ENCODE results near the gene ANKRD33. TPM values are rescaled to one million over a fixed set of nuclear protein-coding genes. Genes with fewer than 3 reads are reported as not detected.
A peak's percentile ranks its signal among the peaks of the same experiment; 100 is the strongest.

The ANKRD33 gene
- total RNA-seq, 4 donors from 2014 or later, result not detected

DNA sequence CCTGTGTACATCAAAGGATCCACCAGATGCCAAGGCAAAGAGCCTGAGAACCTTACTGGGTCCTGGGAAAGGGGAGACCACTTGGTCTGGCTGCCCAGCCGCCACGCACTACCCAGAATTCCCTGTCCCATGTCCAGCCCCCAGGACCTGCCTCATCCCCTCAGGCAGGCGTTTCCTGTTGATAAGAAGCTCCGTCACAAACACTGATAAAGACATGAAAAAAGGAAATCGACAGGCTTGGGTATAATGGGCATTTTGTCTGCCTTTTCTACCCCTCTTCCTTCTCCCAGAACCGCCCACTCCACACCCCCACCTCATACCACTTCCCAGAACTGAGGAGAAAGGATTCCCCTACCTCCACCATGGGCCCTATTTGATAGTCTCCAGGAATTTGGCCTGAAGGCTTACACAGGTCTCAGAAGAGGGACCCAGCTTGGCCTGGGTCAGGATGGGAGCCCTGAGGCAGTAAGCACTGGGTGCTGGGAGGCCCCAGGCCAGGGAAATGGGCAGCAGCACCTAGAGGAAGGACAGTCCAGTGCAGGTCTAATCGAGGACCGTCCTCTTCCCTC, 38.2 kb downstream of the ANKRD33 start:
- 69 to 74% methylated on average over 8 of the region's 8 CpGs for WGBS, 2 donors
- DNase-seq, result no peak

DNA sequence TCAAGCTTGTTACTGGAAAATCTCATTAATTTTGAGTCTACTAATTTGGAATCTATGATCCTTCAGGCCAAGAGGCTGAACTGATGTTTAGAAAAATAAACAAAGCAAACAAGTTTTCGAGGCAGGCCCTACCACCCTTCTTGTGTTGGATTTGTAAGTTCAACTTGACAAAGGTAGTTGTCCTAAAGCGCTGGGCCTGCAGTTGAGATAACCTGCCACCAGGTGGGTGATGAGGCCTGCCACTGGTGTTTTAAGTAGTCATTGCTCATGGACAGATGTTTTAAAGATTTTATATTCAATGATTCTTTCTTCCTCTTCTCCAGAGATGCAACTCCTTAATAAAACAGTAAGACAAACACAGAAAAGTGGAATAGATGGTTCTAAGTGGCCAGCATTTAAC, 38.8 kb downstream of the ANKRD33 start:
- Histone ChIP-seq H3K4me1 (peaks cover 11 to 20% of the 10 kb centered on the region in 2 donors), H3K36me3 (no peaks in the 10 kb centered on the region), H3K9me3 (no peaks in the 10 kb centered on the region), H3K4me3 (replicated peaks in 1 of 3) (no peak overlapping the region), H3K27ac (peak overlapping the region in 1 of 3 donors; percentile 10), H3K27me3 (no peaks in the 10 kb centered on the region)
- 82 to 88% methylated on average over 2 of the region's 2 CpGs for WGBS, 2 donors
- DNase-seq, result peak; percentile 40 to 43
- intact Hi-C loops (cut with DNase I), result loop anchor here (10.0 kb wide), 1 partner anchor 58 kb away; no protein-coding TSS in a partner anchor
- TF ChIP-seq, protein P1, sequence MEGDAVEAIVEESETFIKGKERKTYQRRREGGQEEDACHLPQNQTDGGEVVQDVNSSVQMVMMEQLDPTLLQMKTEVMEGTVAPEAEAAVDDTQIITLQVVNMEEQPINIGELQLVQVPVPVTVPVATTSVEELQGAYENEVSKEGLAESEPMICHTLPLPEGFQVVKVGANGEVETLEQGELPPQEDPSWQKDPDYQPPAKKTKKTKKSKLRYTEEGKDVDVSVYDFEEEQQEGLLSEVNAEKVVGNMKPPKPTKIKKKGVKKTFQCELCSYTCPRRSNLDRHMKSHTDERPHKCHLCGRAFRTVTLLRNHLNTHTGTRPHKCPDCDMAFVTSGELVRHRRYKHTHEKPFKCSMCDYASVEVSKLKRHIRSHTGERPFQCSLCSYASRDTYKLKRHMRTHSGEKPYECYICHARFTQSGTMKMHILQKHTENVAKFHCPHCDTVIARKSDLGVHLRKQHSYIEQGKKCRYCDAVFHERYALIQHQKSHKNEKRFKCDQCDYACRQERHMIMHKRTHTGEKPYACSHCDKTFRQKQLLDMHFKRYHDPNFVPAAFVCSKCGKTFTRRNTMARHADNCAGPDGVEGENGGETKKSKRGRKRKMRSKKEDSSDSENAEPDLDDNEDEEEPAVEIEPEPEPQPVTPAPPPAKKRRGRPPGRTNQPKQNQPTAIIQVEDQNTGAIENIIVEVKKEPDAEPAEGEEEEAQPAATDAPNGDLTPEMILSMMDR (IDR thresholded peaks at IDR 0.05), result peak in 5 of 6 experiments; percentile 39 to 51 (median 42)
- no peak for TF ChIP-seq POLR2A (IDR thresholded peaks at IDR 0.05)

More for the DNA sequence above, 38.2 kb downstream of the ANKRD33 start:
- Histone ChIP-seq H3K27ac (peak overlapping the region in 2 of 3 donors; percentile 10 to 17), H3K4me3 (replicated peaks in 1 of 3) (no peak overlapping the region), H3K9me3 (no peaks in the 10 kb centered on the region), H3K36me3 (no peaks in the 10 kb centered on the region), H3K27me3 (no peaks in the 10 kb centered on the region), H3K4me1 (peaks cover 11 to 20% of the 10 kb centered on the region in 2 donors)
- intact Hi-C loops (cut with DNase I), result loop anchor here (10.0 kb wide), 1 partner anchor 59 kb away; no protein-coding TSS in a partner anchor
- no peak for TF ChIP-seq POLR2A (IDR thresholded peaks at IDR 0.05)
- TF ChIP-seq, protein P1 (IDR thresholded peaks at IDR 0.05), result no peak

DNA sequence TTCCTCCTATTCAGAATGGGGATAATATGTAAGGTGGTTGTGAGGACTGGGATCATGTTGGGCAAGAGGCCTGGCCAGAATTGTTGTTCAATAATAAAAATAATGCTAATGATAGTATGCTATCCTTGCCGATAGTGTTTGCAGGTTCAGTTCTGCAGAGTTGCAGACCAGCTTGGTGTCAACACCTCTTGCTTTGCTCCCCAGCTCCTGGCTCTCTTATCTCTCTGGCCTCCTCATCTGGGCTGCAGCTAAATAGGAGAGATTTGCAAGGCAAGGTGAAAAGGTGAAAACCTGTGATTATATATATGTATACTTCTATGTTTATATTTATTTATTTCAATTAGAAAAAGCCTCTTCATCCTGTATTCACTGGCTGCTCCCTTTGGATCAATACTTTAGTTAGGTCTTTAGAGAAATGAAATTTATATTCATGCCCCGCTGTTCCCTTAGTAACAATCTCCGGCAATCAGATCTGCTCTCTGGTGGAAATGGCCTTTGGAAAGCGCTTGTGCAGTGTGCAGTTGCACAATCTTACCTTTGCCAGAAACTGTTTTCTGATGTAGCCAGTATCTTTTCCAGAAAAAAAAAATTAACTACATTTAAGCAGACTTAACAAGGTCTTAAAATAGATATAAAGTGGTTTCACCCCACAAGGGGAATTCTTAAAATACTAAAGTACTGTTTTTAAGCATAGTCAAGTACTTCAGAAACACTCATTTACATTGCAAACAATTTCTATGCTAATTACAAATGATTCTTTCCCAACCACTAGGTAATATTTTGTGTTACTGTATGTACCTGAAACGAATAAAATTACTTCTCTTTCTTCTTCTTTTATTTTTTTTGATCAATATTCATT, 44.5 kb downstream of the ANKRD33 start:
- no peak overlapping the region for H3K4me3 ChIP-seq (replicated peaks in 1 of 3)
- H3K36me3 ChIP-seq, result no peaks in the 10 kb centered on the region
- intact Hi-C loops (cut with DNase I), result no loop called here
- DNase-seq, result no peak
- H3K27me3 ChIP-seq, result no peaks in the 10 kb centered on the region
- no peaks in the 10 kb centered on the region for H3K9me3 ChIP-seq
- H3K27ac ChIP-seq, result no peak overlapping the region
- no peaks in the 10 kb centered on the region for H3K4me1 ChIP-seq
- TF ChIP-seq, protein P1 (IDR thresholded peaks at IDR 0.05), result no peak
- TF ChIP-seq POLR2A (IDR thresholded peaks at IDR 0.05), result no peak
- 80 to 81% methylated on average over 5 of the region's 5 CpGs for WGBS, 2 donors

DNA sequence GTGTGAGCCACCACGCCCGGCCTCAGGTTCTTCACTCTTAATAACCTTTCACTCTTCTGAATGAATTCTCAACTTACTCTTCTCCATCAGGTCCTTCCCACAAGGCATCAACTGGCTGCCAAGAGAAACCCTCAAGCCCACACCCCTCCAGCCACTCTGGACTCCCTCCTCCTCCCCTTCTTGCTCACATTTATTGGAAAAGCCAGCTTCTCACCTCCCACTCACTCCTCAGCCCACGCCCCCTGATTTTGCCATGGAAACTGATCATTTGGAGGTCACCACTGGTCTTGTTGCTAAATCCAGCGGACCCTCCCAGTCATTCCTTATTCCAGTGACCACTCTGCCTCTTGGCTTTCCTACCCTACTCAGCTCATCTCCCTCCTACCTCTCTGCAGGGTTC, 46.2 kb downstream of the ANKRD33 start:
- Histone ChIP-seq H3K9me3 (no peaks in the 10 kb centered on the region), H3K36me3 (no peaks in the 10 kb centered on the region), H3K27ac (no peak overlapping the region), H3K4me1 (no peaks in the 10 kb centered on the region), H3K27me3 (no peaks in the 10 kb centered on the region), H3K4me3 (replicated peaks in 1 of 3) (no peak overlapping the region)
- WGBS, 2 donors, result 95% methylated on average over 4 of the region's 4 CpGs
- intact Hi-C loops (cut with DNase I), result no loop called here
- TF ChIP-seq POLR2A (IDR thresholded peaks at IDR 0.05), result no peak
- TF ChIP-seq, protein P1 (IDR thresholded peaks at IDR 0.05), result no peak
- no peak for DNase-seq

DNA sequence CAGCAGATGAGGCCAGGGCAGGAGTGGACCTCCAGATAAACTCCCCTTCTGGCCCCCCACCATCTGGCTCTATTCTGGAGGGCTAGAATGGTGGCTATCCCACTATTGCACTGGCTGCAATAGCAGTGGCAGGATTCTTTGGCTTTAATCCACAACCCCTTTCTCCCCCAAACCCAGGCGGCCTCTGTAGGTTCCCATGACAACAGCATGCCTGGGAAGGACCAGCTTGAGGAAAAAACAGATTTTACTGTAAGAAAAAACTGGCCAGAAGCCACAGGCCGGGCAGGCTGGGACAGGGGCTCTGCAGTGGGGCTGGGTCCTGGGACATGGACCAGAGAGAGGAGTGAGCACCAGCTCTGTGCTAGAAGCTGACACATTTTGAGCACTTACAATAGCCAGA, 50.0 kb downstream of the ANKRD33 start:
- intact Hi-C loops (cut with DNase I), result no loop called here
- TF ChIP-seq, protein P1 (IDR thresholded peaks at IDR 0.05), result no peak
- TF ChIP-seq POLR2A (IDR thresholded peaks at IDR 0.05), result no peak
- DNase-seq, result no peak
- H3K36me3 ChIP-seq, result no peaks in the 10 kb centered on the region
- H3K4me3 ChIP-seq (replicated peaks in 1 of 3), result no peak overlapping the region
- H3K4me1 ChIP-seq, result peaks cover 0 to 8% of the 10 kb centered on the region in 2 donors
- no peak overlapping the region for H3K27ac ChIP-seq
- WGBS, 2 donors, result 60 to 66% methylated on average over 2 of the region's 2 CpGs
- H3K9me3 ChIP-seq, result no peaks in the 10 kb centered on the region
- H3K27me3 ChIP-seq, result no peaks in the 10 kb centered on the region

Data from thyroid gland (tissue), 4 donors.